Endodermal cell (in vitro differentiated cells): ENCODE results near the gene NBEAL2. TPM values are rescaled to one million over a fixed set of nuclear protein-coding genes. Genes with fewer than 3 reads are reported as not detected.
A peak's percentile ranks its signal among the peaks of the same experiment; 100 is the strongest.

Source experiments
- DNase-seq: peaks from one replicate; pipeline ENCODE4 v3.0.0-alpha.2; 2017
- H3K27ac ChIP-seq: 2 replicates; pipeline ENCODE4 v1.5.1; 2013; ENCODE audit warnings: mild to moderate bottlenecking, low read depth, low read length, moderate library complexity
- H3K27me3 ChIP-seq: 2 replicates; pipeline ENCODE4 v1.6.1; 2013; ENCODE audit warnings: mild to moderate bottlenecking, low read length, moderate library complexity; ENCODE audit not compliant: insufficient read depth, control insufficient read depth, poor library complexity, severe bottlenecking
- H3K36me3 ChIP-seq: 2 replicates; pipeline ENCODE4 v1.7.0; 2013; ENCODE audit warnings: mild to moderate bottlenecking, low read length, moderate library complexity; ENCODE audit not compliant: control insufficient read depth, insufficient read depth
- H3K4me1 ChIP-seq: one replicate; pipeline ENCODE4 v1.7.0; 2013; ENCODE audit warnings: low read length; ENCODE audit not compliant: control insufficient read depth, insufficient read depth
- H3K4me3 ChIP-seq: 2 replicates; pipeline ENCODE4 v1.5.1; 2013; ENCODE audit warnings: mild to moderate bottlenecking, low read length, moderate library complexity
- H3K9ac ChIP-seq: 2 replicates; pipeline ENCODE4 v1.6.1; 2013; ENCODE audit warnings: mild to moderate bottlenecking, low read length, moderate library complexity; ENCODE audit not compliant: poor library complexity, severe bottlenecking; ENCODE audit errors: extremely low read depth
- H3K9me3 ChIP-seq: 2 replicates; pipeline ENCODE4 v1.6.1; 2013; ENCODE audit warnings: mild to moderate bottlenecking, low read length, moderate library complexity; ENCODE audit not compliant: control insufficient read depth
- H3K27ac Mint-ChIP-seq: 2 replicates; pipeline ENCODE4 v1.8.0; 2020; ENCODE audit warnings: mixed read lengths
- H3K27me3 Mint-ChIP-seq: 2 replicates; pipeline ENCODE4 v1.8.0; 2021; ENCODE audit warnings: mild to moderate bottlenecking, mixed read lengths; ENCODE audit not compliant: insufficient read depth
- H3K36me3 Mint-ChIP-seq: 2 replicates; pipeline ENCODE4 v1.8.0; 2020; ENCODE audit warnings: low read depth, mixed read lengths
- H3K4me1 Mint-ChIP-seq: 2 replicates; pipeline ENCODE4 v1.8.0; 2020; ENCODE audit warnings: mixed read lengths
- H3K4me3 Mint-ChIP-seq: 2 replicates; pipeline ENCODE4 v1.8.0; 2020; ENCODE audit warnings: mild to moderate bottlenecking, moderate library complexity, mixed read lengths
- H3K9me3 Mint-ChIP-seq: 2 replicates; pipeline ENCODE4 v1.8.0; 2020; ENCODE audit warnings: mild to moderate bottlenecking, mixed read lengths
- WGBS, 2 experiments: methylation state at CpG; one replicate each; pipeline versions ENCODE4 v1.1.5 to v1.1.7; 2013; ENCODE audit warnings: missing lambda C conversion rate in 2 of 2, mixed read lengths in 1 of 2; ENCODE audit not compliant: insufficient coverage in 1 of 2, insufficient read length in 1 of 2; 5-methylcytosine and 5-hydroxymethylcytosine counted together
- total RNA-seq, 2 donors: library from RNA; stranded (reverse); fragmentation: NEBNext Ultra II Directional in 1 of 2; extraction: Animal tissue kit (Norgen Biotek cat#: 25700) in 1 of 2; gene quantifications; 2 replicates in 1 of 2; 3 replicates in 1 of 2; pipeline ENCODE4 v1.2.1, GENCODE V29; 2021
- TF ChIP-seq, protein P1 (sequence below): fragments of 200-600 bp; sonication (generic); conservative IDR thresholded peaks from 2 replicates; pipeline ENCODE4 v1.5.0; 2021; ENCODE audit warnings: antibody characterized with exemption, mild to moderate bottlenecking

NBEAL2 gene
- total RNA-seq, 2 donors from 2014 or later = 59.2 to 64.0 TPM

GRCh38 chr3:46965151-46965550 lies 14.3 kb upstream of the NBEAL2 start:
- no peak overlapping the region for H3K4me3 ChIP-seq
- DNase-seq = no peak
- no peak overlapping the region for H3K27ac ChIP-seq
- H3K9ac ChIP-seq = peak overlapping the region; percentile 25
- no peaks in the 10 kb centered on the region for H3K27me3 ChIP-seq
- Mint-ChIP-seq H3K36me3 (peaks cover 40% of the 10 kb centered on the region), H3K4me1 (peaks cover 48% of the 10 kb centered on the region), H3K4me3 (no peak overlapping the region), H3K27ac (peak overlapping the region; percentile 69), H3K9me3 (peaks cover 11% of the 10 kb centered on the region), H3K27me3 (no peaks in the 10 kb centered on the region)
- H3K4me1 ChIP-seq = peaks cover 24% of the 10 kb centered on the region
- peaks cover 7% of the 10 kb centered on the region for H3K9me3 ChIP-seq
- 90 to 95% methylated on average over 5 to 6 of the region's 6 CpGs for WGBS, 2 experiments
- TF ChIP-seq, protein P1, sequence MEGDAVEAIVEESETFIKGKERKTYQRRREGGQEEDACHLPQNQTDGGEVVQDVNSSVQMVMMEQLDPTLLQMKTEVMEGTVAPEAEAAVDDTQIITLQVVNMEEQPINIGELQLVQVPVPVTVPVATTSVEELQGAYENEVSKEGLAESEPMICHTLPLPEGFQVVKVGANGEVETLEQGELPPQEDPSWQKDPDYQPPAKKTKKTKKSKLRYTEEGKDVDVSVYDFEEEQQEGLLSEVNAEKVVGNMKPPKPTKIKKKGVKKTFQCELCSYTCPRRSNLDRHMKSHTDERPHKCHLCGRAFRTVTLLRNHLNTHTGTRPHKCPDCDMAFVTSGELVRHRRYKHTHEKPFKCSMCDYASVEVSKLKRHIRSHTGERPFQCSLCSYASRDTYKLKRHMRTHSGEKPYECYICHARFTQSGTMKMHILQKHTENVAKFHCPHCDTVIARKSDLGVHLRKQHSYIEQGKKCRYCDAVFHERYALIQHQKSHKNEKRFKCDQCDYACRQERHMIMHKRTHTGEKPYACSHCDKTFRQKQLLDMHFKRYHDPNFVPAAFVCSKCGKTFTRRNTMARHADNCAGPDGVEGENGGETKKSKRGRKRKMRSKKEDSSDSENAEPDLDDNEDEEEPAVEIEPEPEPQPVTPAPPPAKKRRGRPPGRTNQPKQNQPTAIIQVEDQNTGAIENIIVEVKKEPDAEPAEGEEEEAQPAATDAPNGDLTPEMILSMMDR = no peak
- peaks cover 41% of the 10 kb centered on the region for H3K36me3 ChIP-seq

- H3K27ac Mint-ChIP-seq = peak overlapping the region; percentile 78
- H3K4me3 Mint-ChIP-seq = no peak overlapping the region
- Histone ChIP-seq H3K9ac (no peak overlapping the region), H3K4me3 (no peak overlapping the region), H3K9me3 (peaks cover 7% of the 10 kb centered on the region), H3K27ac (no peak overlapping the region), H3K36me3 (peaks cover 51% of the 10 kb centered on the region), H3K27me3 (no peaks in the 10 kb centered on the region), H3K4me1 (peaks cover 9% of the 10 kb centered on the region)
- no peak for DNase-seq
- peaks cover 37% of the 10 kb centered on the region for H3K36me3 Mint-ChIP-seq
- WGBS, 2 experiments = 93 to 100% methylated on average over 4 to 5 of the region's 5 CpGs
- H3K4me1 Mint-ChIP-seq = peaks cover 41% of the 10 kb centered on the region
- TF ChIP-seq, protein P1 = peak; percentile 44
- peaks cover 11% of the 10 kb centered on the region for H3K9me3 Mint-ChIP-seq
- no peaks in the 10 kb centered on the region for H3K27me3 Mint-ChIP-seq
These were observed 12.7 kb upstream of the NBEAL2 start for GRCh38 chr3:46966811-46967210.

- no peak overlapping the region for H3K9ac ChIP-seq
- no peak overlapping the region for H3K27ac Mint-ChIP-seq
- peaks cover 2% of the 10 kb centered on the region for H3K9me3 Mint-ChIP-seq
- no peak overlapping the region for H3K27ac ChIP-seq
- no peak for DNase-seq
- no peaks in the 10 kb centered on the region for H3K9me3 ChIP-seq
- peaks cover 41% of the 10 kb centered on the region for H3K4me1 Mint-ChIP-seq
- H3K4me3 Mint-ChIP-seq = no peak overlapping the region
- no peak overlapping the region for H3K4me3 ChIP-seq
- peaks cover 9% of the 10 kb centered on the region for H3K4me1 ChIP-seq
- H3K36me3 ChIP-seq = peaks cover 46% of the 10 kb centered on the region
- H3K27me3 Mint-ChIP-seq = no peaks in the 10 kb centered on the region
- 80 to 93% methylated on average over 4 to 9 of the region's 9 CpGs for WGBS, 2 experiments
- H3K27me3 ChIP-seq = no peaks in the 10 kb centered on the region
- peaks cover 30% of the 10 kb centered on the region for H3K36me3 Mint-ChIP-seq
- TF ChIP-seq, protein P1 = no peak
These were observed 10.6 kb upstream of the NBEAL2 start for GRCh38 chr3:46968783-46969428.
